HG03135 (cell line): Measurements from ENCODE around the gene FAM241A.
"Not testable (repeated sequence)": the region's sequence is repeated elsewhere in the genome, so short reads cannot be mapped to it uniquely, and the experiment has no call there.

Experiments used
- ATAC-seq: cut with Tn5 transposase; IDR thresholded peaks from one replicate; pipeline ENCODE4 v1.9.1; 2021; ENCODE audit warnings: mild to moderate bottlenecking, moderate library complexity; ENCODE audit not compliant: unreplicated experiment

FAM241A gene

GRCh38 chr4:112136551-112136950 lies 8.7 kb upstream of the FAM241A start:
- ATAC-seq, result no peak

GRCh38 chr4:112138538-112138937 lies 6.7 kb upstream of the FAM241A start:
- ATAC-seq, result no peak

DNA sequence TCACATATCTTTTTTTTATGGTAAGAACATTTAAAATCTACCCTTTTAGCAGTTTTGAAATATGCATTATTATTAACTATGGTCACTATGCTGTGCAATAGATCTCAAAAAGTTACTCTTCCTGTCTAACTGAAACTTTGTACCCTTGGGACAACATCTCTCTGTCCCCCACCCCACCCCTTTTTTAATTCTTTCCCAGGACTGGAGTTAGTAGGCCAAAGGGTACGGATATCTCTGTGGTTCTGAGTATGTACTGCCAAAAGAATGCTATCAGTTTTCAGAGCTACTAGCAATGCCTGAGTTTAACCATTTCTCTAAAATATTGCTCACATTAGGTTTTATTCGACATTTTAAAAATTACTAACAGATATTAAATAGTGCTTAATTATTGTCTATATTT lies 4.7 kb upstream of the FAM241A start:
- no peak for ATAC-seq

GRCh38 chr4:112141366-112142138 lies 3.7 kb upstream of the FAM241A start:
- no peak for ATAC-seq

- no peak for ATAC-seq
These were observed 3.1 kb upstream of the FAM241A start for GRCh38 chr4:112142182-112142581.

DNA sequence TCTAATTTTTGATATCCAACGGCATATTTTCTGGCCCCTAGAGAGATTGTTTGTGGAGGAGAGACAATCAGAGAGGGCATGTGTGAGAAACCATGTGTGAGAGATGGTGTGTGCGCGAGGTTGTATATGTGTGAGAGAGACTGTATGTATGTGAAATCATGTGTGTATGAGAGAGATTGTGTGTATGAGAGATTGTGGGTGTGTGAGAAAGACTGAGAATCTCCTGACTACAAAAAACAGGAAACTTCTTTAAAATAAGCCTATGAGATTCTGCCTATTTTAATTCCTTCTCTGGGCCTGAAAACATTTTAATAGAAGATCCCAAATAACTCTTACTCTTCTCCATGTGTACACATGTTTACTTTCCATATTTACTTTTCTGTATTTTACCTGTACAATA lies 1.5 kb upstream of the FAM241A start:
- no peak for ATAC-seq

DNA sequence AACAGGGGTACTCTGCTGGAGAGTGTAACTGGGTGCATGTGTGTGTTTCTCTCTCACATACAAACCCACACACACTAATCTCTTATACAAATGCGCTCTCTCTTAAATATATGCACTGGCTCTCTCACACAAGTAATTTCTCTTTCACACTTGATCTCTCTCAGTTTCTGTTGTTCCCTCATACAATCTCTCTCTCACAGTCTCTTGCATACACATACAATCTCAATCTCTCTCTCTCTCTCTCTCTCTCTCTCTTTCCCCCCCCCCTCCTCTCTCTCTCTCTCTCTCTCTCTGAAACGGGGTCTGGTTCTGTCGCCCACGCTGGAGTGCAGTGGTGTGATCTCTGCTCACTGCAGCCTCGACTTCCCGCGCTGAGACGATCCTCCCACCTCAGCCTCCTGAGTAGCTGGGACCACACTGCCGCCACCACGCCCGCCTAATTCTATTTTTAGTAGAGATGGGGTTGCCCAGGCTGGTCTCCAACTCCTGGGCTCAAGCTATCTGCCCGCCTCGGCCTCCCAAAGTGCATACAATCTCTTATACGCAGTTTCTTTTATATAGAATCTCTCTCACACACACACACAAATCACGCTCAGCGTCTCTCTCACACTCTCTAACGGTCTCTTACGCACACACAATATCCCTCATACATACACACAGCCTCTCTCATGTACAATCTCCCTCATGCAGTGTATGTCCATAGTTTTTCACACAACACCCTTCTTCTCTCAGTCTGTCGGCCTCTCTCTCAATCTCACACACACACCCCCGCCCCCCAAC lies 518 bp upstream of the FAM241A start:
- ATAC-seq, result no peak

GRCh38 chr4:112145790-112146501 lies 692 bp downstream of the FAM241A start:
- ATAC-seq, result peak; percentile 53

- no peak for ATAC-seq
These were observed 1.2 kb downstream of the FAM241A start for GRCh38 chr4:112146502-112146813.

GRCh38 chr4:112147697-112148096 lies 2.4 kb downstream of the FAM241A start:
- no peak for ATAC-seq

DNA sequence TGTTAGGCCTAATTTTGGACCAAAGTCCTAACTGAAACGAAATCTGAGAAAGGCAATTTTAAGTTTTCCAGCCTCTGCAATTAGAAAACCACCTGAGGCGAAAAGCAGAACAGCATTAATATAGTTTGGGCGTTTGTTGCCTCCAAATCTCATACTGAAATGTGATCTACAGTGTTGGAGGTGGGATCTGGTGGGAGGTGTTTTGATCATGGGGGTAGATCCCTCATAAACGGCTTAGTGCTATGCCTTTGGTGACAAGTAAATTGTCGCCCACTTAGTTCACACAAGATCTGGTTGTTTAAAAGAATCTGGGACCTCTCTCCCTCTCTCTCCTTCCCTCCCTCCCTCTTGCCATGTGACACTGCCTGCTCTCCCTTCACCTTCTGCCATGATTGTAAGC lies 5.7 kb downstream of the FAM241A start:
- no peak for ATAC-seq

GRCh38 chr4:112152521-112152920 lies 7.3 kb downstream of the FAM241A start:
- ATAC-seq, result no peak

DNA sequence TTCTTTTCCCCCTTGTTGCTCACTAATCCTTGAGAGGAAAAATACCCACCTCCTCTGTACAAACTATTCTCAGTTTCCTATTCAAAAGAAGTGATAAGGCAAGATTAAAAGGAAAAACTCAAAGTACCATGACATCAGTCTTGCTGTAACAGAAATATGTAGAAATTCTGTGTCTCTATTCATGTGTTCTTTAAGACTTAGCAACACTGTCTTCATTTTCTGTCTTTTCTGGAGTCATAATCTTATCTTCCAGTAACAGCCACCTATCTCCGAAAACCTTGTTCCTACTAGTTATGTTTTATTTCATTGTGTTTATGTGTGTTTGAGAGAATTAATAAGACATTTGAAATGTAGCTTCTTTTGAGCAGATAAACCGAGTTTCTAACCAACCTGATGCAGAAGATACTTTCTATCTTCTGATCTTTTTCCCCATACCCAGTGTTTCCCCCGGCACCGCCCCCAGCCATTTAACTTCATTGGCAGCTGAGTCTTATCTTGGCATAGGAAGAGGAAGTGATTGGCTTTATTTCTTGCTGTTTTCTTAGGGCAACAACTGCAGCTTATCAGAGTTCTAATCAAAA lies 8.0 kb downstream of the FAM241A start:
- no peak for ATAC-seq

- no peak for ATAC-seq
These were observed 10.9 kb downstream of the FAM241A start for GRCh38 chr4:112156112-112156511.

DNA sequence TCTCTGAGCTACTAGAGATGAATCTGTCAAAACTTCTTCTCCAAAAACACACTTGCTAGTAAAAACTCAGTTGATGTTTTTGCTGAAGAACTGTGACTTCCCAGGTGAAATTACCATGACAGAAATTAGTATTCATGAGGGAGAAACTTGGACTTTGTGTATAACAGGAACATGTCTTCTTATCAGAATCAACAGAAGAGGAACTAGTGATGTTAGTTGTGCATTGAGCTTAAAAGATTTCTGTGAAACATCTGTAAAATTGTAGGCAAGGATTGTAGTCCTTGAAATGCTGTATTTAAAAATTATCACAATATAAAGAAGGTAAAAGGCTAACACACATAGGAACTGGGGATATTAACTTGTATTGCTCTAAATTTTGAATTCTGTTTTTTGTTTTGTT lies 11.3 kb downstream of the FAM241A start:
- ATAC-seq, result no peak

GRCh38 chr4:112163706-112164105 lies 18.5 kb downstream of the FAM241A start:
- ATAC-seq, result not testable (repeated sequence)

DNA sequence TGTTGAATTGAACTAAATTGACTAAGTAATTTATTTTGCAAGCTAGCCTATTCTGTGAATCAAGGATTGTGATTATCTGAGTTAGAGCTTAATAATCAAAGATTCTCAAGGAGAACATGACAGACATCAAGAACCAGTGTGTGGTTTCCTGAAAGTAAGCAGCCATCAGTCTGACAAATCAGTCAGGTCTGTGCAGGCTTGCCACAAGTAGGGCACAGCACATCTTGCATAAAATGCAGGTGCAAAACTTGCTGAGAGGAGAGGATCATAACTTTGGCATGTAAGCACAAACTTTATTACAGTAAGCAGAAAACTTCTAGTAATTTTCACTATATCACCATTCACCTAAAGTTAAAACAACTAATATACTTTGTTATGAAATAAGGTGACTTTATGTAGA lies 22.5 kb downstream of the FAM241A start:
- ATAC-seq, result no peak

- no peak for ATAC-seq
These were observed 23.7 kb downstream of the FAM241A start for GRCh38 chr4:112168719-112169500.

GRCh38 chr4:112170451-112170993 lies 25.3 kb downstream of the FAM241A start:
- ATAC-seq, result no peak

DNA sequence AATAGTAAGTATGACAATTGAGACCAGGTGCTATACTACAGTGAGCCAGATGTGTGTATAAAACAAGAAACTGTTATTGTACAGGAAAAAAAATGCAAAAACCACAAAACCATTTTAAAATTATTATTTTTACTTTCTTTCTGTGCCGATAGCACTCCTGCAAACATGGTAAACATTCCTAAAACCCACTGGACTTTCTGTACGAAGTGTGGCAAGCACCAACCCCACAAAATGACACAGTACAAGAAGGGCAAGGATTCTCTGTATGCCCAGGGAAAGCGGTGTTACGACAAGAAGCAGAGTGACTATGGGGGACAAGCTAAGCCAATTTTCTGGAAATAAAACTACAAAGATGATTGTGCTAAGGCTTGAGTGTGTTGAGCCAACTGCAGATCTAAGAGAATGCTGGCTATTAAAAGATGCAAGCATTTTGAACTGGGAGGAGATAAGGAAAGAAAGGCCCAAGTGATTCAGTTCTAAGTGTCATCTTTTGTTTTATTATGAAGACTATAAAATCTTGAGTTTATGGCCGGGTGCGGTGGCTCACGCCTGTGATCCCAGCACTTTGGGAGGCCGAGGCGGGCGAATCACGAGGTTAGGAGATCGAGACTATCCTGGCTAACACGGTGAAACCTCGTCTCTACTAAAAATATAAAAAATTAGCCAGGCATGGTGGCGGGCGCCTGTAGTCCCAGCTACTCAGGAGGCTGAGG lies 26.0 kb downstream of the FAM241A start:
- not testable (repeated sequence) for ATAC-seq
